HG02610 (cell line): ENCODE measurements around the gene ZNF813.
A peak's percentile ranks its signal among the peaks of the same experiment; 100 is the strongest.
"Not testable (repeated sequence)": the region's sequence is repeated elsewhere in the genome, so short reads cannot be mapped to it uniquely, and the experiment has no call there.

Experiments
- ATAC-seq: cut with Tn5 transposase; IDR thresholded peaks from one replicate; pipeline ENCODE4 v1.9.1; 2021; ENCODE audit warnings: mild to moderate bottlenecking, moderate library complexity; ENCODE audit not compliant: unreplicated experiment

Gene ZNF813

GRCh38 chr19:53467485-53468262 lies at the start of gene ZNF813:
TSS of gene ZNF813 (plus strand) at chr19:53467733. CDS start at chr19:53483823, 16,090 bp downstream.
- peak; percentile 83 for ATAC-seq

DNA sequence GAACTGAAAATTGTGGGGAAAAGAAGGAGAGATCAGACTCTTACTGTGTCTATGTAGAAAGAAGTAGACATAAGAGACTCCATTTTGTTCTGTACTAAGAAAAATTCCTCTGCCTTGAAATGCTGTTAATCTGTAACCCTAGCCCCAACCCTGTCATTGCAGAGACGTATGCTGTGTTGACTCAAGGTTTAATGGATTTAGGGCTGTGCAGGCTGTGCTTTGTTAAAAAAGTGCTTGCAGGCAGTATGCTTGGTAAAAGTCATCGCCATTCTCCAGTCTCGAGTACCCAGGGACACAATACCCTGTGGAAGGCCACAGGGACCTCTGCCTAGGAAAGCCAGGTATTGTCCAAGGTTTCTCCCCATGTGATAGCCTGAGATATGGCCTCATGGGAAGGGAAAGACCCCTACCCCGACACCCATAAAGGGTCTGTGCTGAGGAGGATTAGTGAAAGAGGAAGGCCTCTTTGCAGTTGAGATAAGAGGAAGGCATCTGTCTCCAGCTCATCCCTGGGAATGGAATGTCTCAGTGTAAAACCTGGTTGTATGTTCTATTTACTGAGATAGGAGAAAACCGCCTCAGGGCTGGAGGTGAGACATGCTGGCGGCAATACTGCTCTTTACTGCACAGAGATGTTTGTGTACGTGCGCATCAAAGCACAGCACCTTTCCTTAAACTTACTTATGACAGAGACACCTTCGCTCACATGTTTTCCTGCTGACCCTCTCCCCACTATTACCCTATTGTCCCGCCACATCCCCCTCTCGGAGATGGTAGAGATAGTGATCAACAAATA lies 46.8 kb upstream of the ZNF813 start:
- not testable (repeated sequence) for ATAC-seq

GRCh38 chr19:53422551-53422950 lies 45.0 kb upstream of the ZNF813 start:
- ATAC-seq = no peak

DNA sequence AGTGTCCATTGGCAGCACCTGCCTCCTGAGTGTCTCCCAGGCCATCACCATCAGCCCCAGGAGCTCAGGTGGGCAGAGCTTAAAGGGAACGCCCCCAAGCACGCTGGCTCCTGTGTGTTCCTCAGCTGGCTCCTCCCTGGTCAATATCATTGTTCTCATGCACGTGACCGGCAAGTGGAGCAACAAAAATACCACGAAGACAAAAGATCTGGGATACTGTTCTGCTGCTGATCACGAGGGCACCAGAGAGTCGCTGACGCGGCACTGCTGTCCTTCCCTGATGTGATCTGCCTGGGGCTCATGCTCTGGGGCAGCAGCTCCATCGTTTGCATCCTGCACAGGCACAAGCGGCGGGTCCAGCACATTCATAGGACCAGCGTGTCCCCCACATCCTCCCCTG lies 44.5 kb upstream of the ZNF813 start:
- ATAC-seq = not testable (repeated sequence)

GRCh38 chr19:53423680-53424079 lies 43.9 kb upstream of the ZNF813 start:
- ATAC-seq = not testable (repeated sequence)

- no peak for ATAC-seq
These were observed 42.5 kb upstream of the ZNF813 start for GRCh38 chr19:53424968-53425597.

DNA sequence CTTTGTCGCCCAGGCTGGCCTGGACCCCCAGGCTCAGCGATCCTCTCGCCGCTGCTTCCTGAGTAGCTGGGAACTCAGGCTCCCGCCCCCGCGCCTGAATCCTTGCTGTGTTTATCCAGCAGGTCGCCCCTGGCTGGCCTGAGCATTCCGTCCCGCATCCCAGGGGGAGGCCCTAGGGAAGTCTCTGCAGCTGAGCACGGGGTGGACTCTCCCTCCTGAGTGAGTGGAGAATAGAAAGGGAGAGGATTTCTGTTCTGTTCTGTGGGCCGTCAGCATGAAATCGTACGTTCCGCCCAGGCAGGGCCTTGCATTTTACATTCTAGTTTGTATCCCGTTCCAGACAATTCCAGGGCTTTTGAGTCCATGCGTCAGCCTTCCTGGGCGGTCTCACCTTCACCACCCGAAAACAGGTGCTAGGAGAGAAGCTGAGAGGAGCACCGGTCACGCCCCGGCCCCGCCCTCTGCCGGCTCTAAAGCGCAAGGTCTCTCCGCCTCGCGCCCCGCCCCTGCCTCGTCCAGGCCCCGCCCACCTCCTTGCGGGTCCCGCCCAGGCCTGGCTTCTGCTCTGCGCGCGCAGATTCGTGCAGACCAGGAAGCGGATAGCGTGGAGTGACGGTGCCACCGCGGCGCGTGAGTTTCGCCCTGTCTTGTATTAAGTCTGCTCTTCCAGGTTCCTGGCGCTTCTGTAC lies 36.0 kb upstream of the ZNF813 start, which contains the start of gene ZNF761:
ZNF761 (plus strand) TSS at position 586 of the 689 bp plus-strand sequence. CDS start 15,285 bp downstream, outside the sequence.
- peak; percentile 94 for ATAC-seq

- peak; percentile 9 for ATAC-seq
These were observed 35.4 kb upstream of the ZNF813 start for GRCh38 chr19:53432088-53432661.

- not testable (repeated sequence) for ATAC-seq
These were observed 23.7 kb upstream of the ZNF813 start for GRCh38 chr19:53443809-53444208.

- not testable (repeated sequence) for ATAC-seq
These were observed 20.3 kb upstream of the ZNF813 start for GRCh38 chr19:53447196-53447595.

DNA sequence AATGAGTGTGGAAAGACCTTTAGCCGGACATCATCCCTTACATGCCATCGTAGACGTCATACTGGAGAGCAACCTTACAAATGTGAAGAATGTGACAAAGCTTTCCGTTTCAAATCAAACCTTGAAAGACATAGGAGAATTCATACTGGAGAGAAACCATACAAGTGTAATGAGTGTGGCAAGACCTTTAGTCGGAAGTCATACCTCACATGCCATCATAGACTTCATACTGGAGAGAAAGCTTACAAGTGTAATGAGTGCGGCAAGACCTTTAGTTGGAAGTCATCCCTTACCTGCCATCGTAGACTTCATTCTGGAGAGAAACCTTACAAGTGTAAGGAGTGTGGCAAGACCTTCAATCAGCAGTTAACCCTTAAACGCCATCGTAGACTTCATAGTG lies 11.7 kb upstream of the ZNF813 start:
- no peak for ATAC-seq

DNA sequence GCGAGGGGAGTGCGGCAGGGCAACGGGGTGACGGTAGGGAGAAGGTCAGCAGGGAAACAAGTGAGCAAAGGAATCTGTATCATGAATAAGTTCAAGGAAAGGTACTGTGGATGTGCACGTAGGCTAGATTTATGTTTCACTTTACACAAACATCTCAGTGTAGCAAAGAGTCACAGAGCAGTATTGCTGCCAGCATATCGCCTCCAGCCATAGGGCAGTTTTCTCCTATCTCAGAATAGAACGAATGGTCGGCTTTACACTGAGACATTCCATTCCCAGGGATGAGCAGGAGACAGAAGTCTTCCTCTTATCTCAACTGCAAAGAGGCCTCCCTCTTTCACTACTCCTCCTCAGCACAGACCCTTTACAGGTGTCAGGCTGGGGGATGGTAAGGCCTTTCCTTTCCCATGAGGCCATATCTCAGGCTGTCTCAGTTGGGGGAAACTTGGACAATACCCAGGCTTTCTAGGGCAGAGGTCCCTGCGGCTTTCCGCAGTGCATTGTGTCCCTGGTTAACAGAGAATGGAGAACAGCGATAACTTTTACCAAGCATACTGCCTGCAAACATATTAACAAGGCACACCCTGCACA lies 7.3 kb upstream of the ZNF813 start:
- ATAC-seq = not testable (repeated sequence)

DNA sequence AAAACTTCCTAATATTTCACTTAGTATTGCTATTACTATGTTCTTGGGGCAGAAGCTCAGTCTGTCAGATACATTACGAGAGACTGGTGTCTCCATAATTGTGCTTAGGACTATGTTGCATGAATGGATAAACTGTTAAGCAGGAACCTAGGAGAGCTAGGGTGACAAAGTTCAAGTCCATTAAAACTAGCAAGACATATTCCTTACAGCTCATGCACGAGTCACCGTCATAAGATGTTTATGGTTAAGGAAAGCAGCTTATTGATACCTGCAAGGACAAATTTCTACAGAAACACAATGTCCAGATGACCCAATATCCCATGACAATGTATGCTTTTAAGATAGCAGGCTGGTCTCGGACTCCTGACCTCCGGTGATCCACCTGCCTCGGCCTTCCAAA lies 5.7 kb upstream of the ZNF813 start:
- ATAC-seq = no peak

DNA sequence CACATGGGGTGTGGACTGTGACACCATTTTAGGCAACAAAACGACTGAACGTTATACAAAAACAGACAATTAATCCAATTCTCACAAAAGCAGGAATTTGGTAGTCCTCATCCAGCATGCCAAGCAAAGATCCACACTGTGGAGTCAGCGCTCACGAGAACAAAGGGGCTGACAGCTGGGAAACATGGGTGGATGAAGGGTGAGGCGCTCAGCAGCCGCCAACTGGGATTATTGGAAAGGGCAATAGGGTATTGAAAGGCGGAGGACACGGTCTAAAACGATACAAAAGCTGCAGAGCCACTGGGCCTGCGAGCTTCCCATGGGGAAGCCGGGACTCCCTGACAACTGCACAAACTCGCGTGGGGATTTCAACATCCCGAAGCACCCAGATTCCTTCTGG lies 4.7 kb upstream of the ZNF813 start:
- no peak for ATAC-seq

DNA sequence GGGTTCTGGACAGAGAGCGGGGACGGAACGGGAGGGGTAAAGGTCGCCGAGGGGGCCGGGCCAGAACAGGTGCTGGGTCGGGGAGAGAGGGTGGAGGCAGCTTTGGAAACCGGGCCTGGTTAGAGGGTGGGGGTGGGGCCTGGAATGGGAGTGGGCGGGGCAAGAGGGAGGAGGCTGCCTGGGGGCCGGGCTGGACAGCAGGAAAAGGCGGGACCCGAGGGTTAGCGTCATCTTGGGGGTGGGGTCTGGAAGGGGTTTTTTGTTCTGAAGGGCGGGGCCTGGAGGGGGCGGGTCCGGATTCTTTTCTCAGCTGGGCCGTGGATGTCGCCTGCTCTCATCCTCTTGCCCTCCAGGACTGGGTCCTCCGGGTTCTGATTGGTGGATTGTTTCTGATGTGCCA lies 4.3 kb upstream of the ZNF813 start:
- no peak for ATAC-seq

- no peak for ATAC-seq
These were observed 628 bp upstream of the ZNF813 start for GRCh38 chr19:53466726-53467484.

DNA sequence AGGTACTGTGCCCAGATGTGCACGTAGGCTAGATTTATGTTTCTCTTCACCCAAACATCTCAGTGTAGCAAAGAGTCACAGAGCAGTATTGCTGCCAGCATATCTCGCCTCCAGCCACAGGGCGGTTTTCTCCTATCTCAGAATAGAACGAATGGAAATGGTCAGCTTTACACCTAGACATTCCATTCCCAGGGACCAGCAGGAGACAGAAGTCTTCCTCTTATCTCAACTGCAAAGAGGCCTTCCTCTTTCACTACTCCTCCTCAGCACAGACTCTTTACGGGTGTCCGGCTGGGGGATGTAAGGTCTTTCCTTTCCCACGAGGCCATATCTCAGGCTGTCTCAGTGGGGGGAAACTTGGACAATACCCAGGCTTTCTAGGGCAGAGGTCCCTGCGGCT lies 1.1 kb downstream of the ZNF813 start:
- ATAC-seq = not testable (repeated sequence)

DNA sequence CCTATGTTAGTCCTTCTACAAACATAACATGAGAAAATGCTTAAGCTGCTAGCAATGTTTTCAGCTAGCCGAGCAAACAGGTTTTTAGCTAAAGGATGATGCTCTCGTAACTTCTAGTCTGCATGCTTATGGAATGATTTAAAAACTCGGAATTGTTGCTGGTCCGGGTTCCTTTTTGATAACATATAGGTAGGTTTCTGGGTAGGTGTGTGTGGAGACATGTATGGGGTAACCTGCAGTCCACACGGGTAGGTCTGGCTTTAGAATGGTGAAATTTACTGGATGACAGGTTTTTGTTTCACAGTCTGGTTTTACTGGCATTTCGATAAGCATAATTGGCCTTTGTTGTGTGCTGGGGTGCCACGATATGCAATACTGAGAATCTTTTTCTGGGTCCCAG lies 4.4 kb downstream of the ZNF813 start:
- no peak for ATAC-seq

- not testable (repeated sequence) for ATAC-seq
These were observed 7.3 kb downstream of the ZNF813 start for GRCh38 chr19:53474832-53475231.
